Medulla oblongata (tissue), 1 donor: ENCODE results near the gene CACNA1B.

Source experiments
- DNase-seq: peaks from one replicate; pipeline ENCODE4 v3.0.0-alpha.2; 2015; ENCODE audit errors: extremely low spot score

CACNA1B gene

GRCh38 chr9:138053321-138053868 is 175.8 kb downstream of the CACNA1B start:
- DNase-seq, result no peak

DNA sequence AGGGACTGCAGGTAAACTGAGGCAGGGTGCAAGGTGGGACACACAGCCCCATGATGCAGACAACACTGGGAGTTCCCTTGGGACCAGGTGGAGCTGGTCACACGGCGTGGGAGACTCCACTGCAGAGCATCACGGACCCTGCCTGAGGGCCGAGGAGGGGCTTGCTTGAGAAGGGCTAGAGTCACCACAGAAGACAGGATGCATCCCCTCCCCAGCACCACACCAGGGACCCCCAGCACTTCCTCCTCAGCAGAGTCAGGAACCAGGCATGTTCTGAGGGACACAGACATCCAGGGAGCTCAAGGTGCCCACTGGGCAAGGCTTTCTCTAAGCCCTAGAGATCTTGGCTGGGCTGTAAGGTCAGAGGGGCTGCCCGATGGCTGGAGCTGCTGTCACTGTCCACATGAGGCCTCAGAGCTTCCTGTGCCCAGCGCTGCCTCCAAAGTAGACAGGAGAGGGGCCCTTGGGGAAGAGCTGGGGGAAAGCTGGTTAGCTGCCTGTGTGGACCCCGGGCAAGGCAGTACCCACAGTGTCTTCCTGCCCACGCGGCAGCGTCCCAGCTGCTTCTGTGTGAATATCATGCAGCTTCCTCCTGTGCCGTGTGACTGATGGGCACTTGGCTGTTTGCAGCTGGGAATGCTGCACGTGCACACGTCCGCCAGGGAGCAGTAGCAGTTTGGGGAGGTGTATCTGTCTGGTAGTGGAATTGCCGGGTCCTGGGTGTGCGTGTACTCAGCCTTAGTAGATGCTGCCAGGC is 176.6 kb downstream of the CACNA1B start:
- no peak for DNase-seq

DNA sequence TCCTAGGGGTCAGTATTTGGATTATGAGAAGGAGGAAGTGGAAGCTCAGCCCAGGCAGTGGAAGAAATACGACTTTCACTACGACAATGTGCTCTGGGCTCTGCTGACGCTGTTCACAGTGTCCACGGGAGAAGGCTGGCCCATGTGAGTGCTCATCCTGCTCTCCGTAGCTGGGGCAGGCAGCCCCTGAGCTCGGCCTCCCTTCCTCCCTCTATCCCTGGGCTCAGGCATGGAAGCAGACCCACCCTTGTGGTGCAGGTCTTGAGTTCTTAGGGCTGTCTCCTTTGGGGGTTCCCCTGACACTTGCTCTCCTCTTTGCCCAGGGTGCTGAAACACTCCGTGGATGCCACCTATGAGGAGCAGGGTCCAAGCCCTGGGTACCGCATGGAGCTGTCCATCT is 180.1 kb downstream of the CACNA1B start:
- no peak for DNase-seq

DNA sequence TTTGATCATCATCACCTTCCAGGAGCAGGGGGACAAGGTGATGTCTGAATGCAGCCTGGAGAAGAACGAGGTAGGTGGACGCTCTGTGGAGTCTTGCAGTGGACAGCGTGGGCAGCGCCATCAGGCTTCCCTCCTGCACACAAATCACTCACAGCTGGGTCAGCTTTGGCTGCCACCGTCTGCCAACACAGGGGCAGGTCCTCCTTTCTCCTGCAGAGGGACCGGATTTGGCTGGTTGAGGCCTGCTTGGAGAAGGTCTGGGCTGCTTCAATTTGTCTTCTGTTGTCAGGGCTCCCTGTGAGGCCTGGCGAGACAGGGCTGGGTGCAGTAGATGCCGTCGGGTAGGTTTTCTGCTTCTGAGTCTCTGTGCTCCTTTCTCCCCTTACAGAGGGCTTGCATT is 180.6 kb downstream of the CACNA1B start:
- no peak for DNase-seq

- no peak for DNase-seq
These were observed 181.6 kb downstream of the CACNA1B start for GRCh38 chr9:138059196-138059595.

DNA sequence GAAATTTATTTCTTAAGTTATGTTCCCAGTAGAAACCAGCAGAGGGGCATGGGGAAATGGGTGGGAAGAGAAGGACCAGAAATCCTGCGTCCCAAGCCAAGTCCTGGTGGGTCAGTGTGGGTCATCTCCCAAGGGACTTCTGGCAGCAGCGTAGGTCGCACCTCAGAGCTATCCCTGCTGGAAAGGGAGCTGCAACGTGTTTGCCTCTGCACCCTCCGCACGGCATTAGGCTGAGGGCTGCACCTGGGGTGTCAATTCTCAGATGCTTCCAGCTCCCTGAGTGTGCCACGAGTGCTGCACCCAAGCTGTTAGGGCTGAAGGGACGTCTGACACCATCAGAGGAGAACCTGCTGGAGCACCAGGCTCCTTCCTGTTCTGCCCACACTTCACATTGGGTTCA is 182.8 kb downstream of the CACNA1B start:
- DNase-seq, result no peak

DNA sequence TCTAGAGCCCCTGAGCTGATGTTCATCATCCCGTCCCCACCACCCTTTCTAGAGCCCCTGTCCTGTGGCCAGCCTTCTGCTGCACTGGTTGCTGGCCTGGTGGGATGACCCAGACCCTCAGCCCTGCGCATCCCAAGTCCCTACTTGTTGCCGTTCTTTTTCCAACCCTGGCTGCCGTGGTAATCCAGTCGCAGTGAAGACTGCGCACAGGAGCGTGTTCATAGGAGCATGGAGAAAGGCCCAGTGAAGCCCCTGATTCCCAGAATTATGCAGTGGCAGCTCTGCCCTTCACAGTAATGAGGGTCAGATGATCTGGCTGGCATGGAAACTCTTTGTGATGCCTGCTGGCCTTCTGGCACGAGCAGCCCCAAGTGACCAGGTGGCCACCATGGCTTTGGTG is 183.3 kb downstream of the CACNA1B start:
- no peak for DNase-seq

DNA sequence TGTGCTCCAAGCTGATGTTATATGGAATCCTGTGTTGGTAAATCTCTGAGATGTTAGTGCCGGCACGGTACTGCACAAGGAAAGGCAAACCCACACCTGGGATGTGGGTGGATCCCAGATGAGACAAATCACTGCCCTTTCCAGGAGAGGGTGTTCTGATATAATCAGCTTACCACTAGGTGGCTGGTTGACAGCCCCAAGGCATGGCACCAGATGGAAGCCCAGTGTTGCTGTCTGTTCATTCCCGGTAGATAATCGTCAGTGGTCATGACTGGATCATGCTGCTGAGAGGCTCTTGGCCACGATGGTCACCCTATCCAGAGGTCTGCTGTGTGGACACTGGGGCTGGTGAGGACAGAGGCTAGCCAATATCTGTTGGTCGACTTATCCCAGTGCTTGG is 184.0 kb downstream of the CACNA1B start:
- DNase-seq, result no peak

DNA sequence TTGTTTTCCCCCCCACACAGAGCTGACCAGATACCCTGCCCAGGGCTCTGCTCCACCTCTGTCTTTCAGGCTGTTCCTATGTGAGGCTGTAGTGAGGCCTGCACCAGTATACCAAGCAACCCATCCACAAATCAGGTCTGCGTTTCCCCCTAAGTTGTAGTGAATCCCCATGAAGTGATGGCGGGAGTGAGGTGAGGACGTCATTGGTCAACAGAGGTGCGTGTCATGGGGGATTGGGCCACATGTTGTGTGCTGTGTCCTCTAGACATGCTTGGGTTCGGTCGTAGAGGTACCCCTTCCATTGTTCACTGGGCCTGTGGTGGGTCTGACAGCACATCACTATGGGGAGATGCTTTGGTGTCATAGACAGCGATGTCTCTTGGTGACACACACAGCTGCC is 184.6 kb downstream of the CACNA1B start:
- no peak for DNase-seq

DNA sequence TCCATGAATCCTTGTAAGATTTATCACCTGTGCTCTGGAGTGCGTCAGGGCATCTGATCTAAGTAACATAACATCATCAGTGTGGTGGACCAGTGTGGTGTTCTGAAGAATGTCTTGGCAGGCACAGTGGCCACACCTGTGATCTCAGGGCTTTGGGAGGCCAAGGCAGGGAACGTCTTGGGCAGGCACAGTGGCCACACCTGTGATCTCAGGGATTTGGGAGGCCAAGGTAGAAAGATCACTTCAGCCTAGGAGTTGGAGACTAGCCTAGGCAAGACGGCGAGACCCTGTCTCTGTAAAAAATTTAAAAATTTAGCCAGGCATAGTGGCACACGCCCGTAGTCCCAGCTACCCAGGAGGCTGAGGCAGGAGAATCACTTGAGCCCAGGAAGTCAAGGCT is 185.5 kb downstream of the CACNA1B start:
- no peak for DNase-seq

GRCh38 chr9:138063785-138064184 is 186.2 kb downstream of the CACNA1B start:
- no peak for DNase-seq

DNA sequence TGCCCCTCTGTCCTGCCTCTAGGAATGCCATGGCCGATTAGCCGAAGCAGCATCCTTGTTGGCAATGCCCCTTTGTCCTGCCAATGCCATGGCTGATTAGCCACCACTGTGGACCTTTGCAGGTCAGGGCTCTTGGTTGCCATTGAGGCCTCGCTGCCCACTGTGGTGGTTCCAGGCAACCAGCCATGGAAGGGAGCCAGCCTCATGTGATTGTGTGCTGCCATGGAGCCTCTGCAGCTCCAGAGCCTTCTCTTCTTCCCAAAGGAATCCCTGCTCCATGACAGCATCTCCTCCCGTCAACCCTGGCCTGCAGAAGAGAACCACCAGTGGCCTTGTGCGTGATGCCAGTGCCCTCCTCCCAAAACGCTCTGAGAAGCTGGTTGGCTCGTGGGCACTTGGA is 187.0 kb downstream of the CACNA1B start:
- no peak for DNase-seq

GRCh38 chr9:138065287-138065686 is 187.7 kb downstream of the CACNA1B start:
- DNase-seq, result no peak

- DNase-seq, result no peak
These were observed 188.5 kb downstream of the CACNA1B start for GRCh38 chr9:138066049-138066448.

- no peak for DNase-seq
These were observed 190.2 kb downstream of the CACNA1B start for GRCh38 chr9:138067613-138068367.

GRCh38 chr9:138068601-138069035 is 191.0 kb downstream of the CACNA1B start:
- DNase-seq, result no peak

DNA sequence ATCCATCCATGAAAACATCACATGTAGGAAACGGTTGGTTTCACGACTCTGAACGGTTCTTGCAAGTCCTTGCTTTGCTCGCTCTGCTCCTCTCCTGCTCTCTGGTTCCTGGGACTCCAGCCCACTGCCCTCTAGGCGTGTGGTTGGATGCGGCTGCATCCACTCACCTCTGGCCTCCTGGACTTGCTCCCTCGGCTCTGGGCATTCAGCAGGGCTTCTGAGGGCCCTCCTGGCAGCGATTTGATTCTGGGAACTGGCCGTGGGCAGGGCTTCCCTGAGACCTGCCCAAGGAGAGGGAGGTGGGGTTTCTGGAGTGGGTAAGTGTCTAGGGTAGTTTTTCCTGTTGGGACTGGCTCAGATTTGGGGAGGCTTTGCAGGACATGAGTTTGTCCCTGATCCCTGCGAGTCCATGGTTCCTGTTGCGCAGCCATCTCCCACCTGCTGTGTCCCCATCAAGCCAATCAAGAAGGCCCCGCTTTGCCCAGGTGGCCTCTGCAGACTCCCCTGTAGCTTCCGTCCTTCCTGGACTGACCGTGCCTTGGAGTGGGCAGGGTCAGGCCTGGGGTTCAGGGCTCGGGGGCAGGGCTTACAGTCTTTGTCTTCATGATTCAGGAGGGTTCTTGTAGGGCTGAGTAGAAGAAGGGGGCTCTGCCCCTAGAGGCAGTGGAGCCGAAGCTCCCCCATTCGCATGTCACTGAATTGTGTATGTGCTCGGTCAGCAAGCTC is 192.3 kb downstream of the CACNA1B start:
- no peak for DNase-seq

- no peak for DNase-seq
These were observed 193.2 kb downstream of the CACNA1B start for GRCh38 chr9:138070815-138071214.

DNA sequence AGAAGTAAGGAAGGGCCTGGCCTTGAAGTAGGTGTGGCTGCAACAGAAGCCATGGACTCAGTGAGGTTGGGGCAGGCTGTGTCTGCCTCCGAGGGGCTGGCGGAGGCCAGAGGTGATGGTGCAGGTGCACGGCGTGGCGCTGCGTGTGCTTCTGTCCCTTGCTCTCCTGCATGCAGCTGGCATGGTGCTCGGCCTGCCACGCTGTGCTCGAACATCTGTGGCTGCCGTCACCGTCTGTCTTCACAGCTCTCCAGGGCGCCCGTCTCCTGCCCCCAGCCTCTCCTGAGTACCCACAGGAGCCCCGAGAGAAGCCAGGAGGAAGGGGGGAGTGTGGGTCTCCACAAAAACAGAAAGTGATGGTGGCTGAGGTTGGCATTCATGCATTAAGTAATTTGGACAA is 193.7 kb downstream of the CACNA1B start:
- DNase-seq, result no peak

DNA sequence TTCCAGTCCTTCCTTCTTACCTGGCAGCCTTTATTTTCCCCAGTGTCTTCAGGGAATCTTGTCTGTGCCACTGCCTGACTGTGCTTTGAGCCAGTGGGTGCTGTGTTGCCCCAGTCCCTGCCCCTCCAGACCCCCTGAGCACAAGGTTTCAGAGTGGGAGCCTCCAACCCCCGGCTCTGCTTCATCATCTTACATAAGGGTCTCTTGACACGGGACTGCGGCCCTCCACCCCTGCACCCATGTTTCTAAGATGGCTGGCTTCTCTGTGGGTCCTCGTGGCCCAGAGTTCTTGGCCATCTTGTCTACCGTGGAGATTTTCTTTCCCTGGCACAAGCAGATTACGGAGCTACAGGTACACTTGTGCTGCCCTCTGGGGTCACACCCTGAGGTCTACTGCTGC is 194.1 kb downstream of the CACNA1B start:
- no peak for DNase-seq

- DNase-seq, result no peak
These were observed 194.7 kb downstream of the CACNA1B start for GRCh38 chr9:138072161-138072842.

DNA sequence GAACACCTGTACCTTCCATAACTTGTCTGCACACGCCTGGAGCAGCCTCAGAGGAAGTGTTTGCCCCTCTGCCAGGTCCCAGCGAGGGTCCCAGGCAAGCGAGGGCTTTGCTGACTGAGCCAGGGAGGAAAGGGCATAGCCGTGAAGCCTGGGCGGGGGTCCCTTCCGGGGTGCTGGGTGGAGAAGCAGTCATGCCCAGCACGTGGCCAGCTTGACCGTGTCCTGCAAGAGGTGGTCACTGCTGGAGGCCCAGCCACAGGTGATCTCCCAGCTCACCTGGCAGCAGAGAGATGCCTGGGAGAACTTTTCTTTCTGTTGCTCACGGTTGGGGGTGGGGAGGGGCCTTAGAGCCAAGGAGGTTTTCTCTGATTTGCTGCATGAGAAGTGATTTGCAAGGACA is 195.3 kb downstream of the CACNA1B start:
- DNase-seq, result no peak
